NK-92 treated with Interleukin-12 subunit alpha and Interleukin-12 subunit beta, amount 100 ng/mL, for 24 hours (cell line): Measurements from ENCODE around the gene TCF3.
"Not testable (repeated sequence)": the region's sequence is repeated elsewhere in the genome, so short reads cannot be mapped to it uniquely, and the experiment has no call there.

ENCODE experiments used
- DNase-seq: peaks from one replicate; lab custom pipeline; 2025; lab: John Stamatoyannopoulos, UW

TCF3 gene

DNA sequence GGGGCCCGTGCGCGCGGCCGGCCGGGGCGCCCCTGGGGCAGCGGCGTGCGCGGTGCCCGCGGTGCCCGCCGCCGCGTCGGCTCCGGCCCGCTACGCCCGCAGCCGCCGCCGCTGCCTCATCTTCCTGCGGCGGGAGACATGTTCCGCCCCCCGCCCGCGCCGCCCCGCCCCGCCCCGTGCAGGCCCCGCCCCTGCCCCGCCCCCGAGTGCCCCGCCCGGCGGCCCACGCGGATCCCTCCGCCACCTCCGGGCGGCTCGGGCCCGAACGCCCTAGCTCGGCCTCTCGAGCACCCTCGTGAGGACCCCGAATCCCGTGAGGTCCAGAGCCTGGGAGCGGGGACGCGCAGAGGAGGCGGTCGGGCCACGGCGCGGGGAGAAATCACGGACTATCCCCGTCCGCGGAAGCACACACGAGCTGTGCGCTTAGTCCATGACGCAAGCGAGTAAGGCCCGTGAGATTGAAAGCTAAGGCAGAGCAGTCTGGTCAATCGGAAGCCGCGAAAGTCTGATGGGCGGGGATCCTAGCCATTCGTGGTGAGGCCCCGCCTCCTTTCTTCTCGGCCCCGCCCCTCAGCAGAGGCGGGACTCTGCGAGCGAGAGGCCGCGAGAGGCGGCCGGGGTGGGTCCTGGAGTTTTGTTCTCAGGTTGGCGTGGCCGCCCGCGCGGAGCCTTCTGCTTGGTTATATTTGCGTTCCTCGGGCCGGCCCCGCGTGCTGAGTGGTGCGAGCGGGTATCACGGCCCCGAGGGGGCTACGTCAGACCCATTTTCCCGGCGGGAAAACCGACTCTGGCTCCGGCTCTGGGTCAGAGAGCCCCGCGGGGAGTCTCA is at the start of gene TCF3:
TSS of gene TCF3 (minus strand) at position 145 of the 829 bp plus-strand sequence. CDS start 2,367 bp downstream, outside the sequence.
- peak; percentile 94 for DNase-seq

DNA sequence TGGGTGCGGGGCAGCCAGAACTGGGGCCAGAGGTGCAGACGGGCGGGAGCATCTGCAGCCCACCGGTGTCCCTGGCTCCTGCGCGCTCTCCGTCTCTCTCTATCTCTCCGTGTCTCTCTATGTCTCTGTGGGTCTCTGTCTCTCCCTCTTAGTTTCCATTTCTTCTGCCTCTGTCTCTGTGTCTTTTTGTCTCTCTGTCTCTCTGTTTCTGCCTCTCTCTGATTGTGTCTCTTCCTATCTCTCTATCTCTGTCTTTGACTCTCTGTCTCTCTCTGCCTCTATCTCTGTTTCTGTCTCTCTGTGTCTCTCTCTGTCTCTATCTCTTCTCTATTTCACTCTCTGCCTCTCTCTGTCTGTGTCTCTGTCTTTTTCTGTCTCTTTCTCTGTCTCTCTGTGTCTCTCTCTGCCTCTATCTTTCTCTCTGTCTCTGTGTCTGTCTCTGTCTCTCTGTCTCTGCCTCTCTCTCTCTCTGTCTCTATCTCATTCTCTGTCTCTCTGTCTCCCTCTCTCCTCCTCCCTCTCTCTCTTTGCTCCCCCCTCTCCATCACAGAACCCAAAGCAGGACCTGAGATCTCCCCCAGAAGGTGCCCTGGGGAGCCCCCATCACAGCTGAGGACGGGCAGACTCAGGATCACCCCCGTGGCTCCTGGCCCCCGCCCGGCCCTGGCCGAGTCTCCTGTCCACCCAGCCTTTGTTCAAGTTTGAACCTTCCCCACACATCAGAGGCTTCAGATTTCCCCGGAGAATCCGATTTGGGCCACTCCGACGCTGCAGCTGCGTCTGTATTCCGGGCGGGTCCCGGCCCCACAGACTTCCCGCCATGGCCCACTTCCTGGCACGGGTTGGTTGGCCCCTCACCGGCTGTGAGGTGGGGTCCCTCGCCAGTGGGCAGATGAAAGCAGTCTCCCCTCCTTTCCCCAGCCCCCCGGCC is 48.6 kb upstream of the TCF3 start:
- DNase-seq, result no peak

DNA sequence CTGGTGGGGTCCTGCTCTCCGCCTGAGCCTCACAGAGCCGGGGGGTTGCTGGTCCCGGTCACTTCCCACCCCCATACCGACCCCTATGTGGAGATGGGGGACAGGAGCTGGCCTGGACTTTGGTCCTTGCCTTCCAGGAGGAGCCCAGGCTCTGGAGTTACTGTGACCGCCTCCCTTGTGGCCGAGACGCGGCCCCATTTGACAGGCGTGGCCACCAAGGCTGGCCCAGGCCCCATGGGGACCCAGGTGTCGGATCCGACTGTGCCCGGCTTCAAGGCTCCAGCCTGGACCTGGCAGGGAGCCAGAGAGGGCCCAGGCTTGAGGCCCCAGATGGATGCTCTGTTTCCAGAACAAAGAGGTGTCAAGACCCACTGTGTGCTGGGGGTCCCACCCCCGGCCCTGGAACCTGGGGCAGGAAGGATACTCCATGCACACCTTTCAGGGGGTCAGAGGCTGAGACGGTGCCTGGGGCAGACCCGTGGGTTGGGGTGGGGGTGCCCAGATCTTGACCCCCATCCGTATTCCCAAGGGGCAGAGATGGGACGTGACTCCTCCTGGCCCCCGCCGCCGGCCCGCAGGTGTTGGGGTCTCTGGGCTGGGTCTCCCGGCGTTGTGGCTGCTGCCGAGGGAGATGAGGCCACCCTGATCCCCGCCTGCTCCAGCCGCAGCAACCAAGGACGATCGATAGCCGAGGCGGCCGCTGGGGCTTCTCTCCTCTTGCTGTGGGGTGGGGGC is 47.8 kb upstream of the TCF3 start:
- no peak for DNase-seq

DNA sequence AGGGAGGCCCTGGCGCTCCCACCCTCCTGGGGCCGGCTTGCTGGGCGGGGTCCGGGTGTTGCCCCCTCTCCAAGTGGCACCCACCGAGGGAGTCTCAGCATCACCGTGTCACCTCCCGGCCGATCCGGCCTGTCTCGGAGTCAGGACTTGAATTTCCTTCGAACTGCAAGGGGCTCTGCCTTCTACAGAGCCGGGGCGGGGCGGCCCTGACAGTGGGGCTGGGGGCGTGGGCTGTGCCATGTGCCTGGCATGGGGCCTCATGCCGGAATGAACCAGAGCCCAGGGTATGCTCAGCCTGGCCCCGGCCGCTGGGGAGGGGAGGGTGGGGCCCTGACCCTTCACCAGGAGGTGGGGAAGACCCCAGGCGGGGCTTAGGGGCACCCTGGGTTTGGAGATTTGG is 47.0 kb upstream of the TCF3 start:
- no peak for DNase-seq

DNA sequence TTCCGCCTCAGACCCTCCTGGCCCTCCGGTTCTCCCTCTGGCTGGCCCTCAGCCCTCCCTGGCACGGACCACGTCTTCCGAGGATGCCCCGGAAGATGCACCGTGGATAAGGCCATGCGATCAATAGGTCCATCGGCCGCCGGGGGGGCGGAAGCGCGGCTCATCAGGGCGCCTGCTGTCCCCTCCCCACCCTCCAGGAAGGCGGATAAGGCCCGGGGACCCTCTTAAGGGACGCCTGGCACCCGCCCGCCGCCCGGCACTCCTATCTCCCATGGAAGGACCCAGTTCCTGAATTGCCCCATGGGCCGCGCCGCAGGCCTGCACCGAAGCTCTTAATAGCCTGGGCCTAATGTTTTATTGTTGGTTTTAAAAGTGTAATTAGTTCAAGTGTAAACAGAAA is 46.2 kb upstream of the TCF3 start:
- no peak for DNase-seq

DNA sequence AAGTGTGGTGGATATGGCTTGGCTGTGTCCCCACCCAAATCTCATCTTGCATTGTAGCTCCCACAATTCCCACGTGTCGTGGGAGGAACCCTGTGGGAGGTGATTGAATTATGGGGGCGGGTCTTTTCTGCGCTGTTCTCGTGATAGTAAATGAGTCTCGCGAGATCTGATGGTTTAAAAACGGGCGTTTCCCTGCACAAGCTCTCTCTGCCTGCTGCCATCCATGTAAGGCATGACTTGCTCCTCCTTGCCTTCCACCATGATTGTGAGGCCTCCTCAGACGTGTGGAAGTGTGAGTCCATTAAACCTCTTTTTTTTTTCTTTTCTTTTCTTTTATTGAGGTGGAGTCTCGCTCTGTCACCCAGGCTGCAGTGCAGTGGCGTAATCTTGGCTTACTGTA is 43.1 kb upstream of the TCF3 start:
- DNase-seq, result not testable (repeated sequence)

DNA sequence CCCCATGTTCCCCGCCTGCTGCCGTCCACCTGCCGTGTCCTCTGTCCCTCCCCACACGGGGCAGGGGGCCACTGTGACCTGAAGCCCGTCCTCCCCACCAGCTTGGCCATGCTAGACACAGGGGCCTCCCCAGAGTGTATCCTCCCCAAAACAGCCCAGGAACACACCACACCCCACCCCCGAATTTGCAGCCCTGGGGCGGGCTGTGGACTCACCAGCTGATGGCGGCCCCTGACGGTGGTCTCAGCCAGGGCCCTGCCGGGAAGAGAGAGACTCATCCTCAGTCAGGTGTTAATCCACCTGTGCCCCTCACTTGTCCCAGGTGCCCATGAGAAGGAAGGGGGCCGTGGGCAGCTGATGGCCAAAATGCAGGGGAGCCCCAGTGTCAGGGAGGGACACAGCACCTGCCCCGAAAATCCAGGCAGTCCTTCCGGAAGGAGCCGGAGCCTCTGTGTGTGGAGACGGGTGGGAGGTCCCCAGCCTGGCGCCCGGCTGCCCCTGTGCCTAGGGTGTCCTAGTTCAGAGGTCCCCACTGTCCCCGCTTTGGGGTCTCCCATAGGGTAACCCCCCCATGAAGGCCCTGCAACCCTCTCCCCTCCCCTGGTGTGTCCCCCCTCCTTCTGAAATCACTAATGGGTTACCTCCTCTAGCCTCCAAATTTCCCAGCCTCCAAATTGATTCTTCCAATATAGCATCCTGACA is 39.3 kb upstream of the TCF3 start:
- DNase-seq, result no peak

DNA sequence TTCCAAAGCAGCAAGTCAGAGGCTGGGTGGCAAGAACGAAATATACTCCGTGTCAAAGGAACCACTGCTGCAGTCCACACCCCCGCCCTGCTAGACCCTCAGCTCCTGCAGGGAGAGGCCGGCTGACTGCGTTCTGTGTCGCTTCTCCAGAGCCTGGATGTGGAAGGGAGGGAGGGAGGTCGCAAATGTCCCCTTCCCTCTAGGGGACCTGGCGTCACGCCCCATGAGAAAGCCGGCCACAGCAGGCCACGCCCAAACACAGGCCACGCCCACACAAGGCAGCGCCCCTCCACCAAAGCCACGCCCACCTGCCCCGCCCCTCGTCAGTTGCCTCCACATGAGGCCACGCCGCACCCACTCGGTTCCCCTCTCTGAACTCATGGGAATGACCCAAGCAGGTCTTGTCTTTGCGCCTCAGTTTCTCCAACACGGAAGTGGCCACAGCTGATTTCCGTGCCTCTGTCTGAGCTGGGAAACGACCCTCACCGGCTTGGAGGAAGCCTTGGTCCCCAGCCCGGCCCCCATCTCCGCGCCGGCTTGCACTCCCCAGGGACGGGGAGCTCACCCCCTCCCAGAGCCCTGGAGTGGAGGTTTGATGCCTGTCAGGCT is 38.4 kb upstream of the TCF3 start:
- DNase-seq, result no peak

DNA sequence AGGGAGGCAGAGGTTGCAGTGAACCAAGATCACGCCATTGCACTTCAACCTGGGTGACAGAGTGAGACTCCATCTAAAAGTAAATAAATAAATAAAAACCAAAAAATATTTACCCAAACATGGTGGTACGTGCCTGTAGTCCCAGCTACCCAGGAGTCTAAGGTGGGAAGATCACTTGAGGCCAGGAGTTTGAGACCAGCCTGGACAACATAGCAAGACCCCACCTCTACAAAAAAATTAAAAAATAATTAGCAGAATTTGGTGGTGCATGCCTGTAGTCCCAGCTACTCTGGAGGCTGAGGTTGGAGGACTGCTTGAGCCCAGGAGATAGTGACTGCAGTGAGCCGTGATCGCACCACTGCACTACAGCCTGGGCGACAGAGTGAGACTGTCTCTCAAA is 33.4 kb upstream of the TCF3 start:
- not testable (repeated sequence) for DNase-seq

DNA sequence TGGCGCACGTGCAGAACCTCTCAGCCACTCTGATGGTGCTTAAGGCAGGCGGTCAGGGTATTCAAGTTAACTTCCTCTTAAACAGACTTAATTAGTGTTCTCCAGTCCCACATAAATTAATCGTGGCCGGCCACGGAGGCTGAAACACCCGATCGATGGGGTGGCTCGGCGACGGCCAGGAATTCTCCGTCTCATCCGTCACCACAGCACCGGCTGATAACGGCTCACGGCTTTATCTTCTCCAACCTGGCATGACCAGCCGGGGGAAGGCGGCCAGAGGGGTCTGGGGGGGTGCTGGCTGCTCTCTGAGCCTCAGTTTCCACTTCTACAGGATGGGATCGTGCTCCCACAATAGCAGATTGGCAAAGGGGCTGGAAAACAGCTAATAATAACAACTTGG is 32.6 kb upstream of the TCF3 start:
- no peak for DNase-seq

DNA sequence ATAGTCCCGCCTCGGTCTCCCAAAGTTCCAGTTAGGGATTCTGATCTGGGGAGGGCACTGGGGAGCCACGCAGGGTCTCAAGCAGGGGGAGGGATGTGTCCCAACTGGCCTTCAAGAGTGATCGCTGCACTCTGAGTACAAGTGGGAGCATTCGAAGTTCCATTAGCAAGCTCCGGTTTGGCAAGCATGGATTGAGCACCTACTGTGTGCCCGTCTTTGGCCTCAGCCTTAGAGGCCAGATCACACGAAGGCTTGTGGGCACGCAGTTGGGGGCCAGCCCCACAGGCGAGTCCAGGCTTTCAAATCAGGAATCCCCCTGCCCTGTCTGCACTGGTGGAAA is 32.1 kb upstream of the TCF3 start:
- no peak for DNase-seq

DNA sequence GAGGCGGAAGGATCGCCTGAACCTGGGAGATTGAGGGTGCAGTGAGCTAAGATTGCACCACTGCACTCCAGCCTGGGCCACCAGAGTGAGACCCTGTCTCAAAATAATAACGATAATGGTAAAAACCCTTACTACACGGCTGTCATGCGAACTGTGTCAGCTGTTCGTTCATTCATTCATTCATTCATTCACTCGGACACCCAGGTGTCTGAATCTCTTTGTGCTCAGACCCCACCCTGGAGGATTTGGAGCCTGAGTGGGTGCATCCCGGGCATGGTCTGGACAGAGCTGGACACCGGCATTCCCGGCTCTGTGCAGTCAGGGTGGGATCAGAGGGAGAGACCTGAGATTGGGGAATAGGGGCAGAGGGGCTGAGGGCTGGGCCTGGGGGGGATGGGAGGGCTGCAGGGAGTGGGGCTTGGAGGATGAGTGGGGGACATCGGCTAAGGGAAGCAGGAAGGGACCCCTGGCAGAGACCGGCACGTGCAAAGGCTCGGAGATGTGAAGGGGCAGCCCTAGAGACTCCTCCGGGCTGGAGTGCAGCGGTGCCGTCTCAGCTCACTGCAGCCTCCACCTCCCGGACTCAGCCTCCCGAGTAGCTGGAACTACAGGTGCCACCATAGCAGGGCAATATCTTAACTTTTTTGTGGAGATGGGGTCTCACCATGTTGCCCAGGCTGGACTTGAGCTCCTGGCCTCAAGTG is 31.6 kb upstream of the TCF3 start:
- DNase-seq, result no peak

DNA sequence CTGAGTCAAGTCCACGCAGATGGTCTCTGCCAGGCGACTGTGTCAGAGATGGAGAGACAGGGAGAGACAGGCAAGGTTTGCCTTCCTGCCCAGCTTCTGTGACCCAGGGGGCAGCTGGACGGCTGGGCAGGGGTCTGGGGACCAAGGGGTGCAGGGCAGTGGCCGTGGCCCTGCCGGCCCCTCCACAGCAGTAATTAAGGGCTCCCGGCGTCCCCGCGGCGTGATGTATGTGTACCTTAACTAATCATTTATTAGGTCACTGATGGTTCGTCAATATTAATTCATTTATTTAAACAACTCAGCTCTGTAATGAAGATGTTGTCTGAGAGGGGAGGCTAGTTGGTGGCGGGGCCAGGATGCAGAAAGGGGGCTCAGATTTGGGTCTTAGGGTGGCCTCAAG is 28.6 kb upstream of the TCF3 start:
- DNase-seq, result no peak

DNA sequence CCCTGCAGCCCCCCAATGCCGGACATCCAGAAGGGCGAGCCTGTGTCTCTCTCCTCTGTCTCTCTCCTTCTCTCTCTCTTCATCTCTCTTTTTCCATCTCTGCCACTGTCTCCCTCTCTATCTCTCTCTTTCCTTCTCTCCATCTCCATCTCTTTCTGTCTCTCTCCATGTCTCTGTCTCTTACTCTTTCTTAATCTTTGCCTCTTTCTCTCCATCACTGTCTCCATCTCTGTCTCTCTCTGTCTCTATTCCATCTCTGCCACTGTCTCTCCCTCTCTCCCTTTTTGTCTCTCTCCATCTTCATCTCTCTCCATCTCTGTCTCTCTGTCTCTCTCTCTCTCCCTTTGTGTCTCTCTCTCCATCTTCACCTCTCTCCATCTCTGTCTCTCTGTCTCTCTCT is 25.7 kb upstream of the TCF3 start:
- DNase-seq, result no peak

DNA sequence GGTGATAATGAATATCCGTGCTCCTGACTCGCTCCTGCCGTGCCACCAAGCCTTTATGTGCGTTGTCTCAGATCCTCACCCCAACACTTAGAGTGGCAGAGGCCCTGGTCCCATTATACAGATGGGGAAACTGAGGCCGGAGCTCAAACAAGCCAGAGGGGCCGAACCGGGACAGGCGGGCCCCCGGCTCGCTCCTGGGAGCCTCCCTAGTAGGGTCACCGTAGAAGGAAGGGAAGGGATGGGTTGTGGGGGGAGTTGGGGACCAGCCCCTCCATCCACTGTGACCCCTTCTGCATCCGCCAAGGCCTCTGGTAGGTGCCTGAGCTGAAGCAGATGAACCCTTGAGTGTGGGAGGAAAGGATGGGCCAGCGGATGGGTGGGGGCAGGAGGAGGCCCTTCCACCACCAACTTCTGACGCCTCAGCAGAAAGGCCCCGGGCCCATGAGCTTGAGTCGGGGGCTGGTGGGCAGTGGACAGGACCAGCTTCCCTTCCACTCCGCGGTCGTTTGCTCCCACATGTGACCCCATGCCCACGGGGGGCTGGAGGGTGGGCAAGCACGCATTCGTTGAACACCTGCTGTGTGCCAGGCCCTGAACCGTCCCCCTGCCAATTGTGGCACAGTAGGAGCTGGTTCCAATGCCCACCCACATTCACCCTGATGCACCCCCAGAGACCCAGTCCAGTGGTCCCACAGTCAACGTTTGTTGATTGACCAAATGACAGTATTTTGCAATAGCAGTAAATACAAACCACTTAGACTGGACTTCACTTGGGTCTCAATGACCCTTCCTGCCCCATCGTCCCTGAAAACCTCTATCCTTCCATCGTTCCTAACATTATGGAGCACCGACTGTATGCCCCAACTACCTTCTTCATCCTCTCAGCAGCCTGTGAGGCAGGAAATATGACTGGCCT is 24.2 kb upstream of the TCF3 start:
- no peak for DNase-seq

DNA sequence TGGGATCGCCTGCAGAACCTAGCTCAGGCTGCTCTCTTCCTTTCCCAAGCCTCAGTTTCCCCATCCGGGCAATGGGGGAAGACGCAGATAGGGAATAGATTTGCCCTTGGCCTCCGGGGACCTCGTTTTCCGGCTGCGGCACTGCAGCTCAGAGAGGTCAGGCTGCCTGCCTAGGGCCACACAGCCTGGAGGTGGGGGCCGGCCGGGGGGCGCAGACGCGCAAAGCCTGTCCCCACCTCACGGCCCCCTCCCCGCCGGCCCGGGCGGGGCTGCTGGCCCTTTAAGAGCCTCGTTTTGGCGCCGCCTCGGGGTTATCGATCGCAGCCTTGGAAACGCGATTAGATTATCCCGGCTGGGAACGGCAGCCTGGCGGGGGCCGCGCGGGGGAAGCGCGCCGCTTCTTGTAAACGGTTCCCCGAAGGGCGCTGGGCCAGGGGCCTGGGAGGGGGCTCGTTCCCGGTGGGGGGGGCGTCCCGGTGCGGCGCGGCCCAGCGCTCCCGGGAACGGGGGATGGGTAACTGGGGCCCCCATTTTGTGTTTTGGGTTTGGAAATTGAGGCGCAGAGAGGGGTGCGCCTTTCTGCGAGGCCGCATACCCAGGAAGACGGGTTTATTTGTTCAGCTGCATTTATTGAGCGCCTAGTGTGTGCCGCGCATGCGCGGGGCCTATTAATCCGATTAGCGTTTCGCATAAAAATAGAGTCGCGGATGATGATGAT is 23.4 kb upstream of the TCF3 start:
- no peak for DNase-seq

DNA sequence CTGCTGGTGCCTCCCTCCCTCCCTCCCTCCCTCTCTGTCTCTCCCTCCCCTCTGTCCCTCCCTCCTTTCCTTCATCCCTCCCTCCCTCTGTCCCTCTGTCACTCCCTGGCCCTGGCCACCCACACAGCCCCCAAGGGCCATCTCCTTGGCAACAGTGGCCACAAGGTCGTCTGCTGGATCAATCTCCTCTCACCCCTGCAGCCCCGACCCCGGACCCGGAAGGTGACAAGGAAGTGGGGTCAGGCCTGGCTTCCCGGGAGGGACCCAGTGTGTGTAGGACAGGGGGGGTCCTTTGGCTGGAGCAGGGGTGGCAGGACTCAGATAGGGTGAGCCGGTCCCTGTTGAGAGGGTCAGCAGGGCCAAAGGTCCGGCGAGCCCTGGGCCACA is 21.9 kb upstream of the TCF3 start:
- DNase-seq, result no peak

DNA sequence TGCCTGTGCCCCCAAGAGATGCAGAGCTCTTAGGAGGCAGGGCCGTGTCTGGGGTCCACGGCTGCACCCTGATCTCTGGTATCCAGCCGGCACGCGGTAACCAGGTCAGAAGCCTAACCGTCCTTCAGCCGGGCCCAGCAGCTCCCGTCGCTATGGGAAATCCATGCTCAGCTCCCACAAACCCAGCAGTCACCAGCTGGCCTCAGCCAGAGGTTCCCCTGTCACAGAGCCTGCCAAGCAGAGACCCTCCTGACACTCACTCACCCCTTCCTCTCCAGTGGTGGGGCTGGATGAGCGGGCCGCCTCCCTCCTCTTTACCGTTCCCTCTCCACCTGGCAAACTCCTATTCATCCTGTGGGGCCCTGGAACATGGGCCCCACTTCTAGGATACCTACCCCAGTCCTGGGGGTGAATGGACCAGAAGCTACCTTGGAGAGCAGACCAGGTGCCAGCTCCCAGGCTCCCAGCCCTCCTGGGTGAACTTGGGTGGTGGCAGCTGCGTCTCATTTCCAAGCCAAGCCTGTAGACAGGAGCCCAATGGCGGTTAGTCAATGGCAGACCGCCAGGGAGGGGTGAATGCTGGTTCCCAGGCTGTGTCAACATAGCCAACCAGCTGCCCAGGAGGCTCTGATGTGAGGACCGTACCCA is 21.4 kb upstream of the TCF3 start:
- no peak for DNase-seq
